Keratinocyte (primary cell): ENCODE results near the gene PLPP1. TPM values are rescaled to one million over a fixed set of nuclear protein-coding genes. Genes with fewer than 3 reads are reported as not detected.
A peak's percentile ranks its signal among the peaks of the same experiment; 100 is the strongest.

Source experiments
- DNase-seq: peaks from one replicate; pipeline ENCODE4 v3.0.0-alpha.2; 2011; ENCODE audit warnings: low read depth, missing footprints, low spot score
- FAIRE-seq: peaks from 2 replicates; lab custom pipeline; 2011; peaks lifted over from hg19 to GRCh38; lab: Jason Lieb, UNC
- H2AFZ ChIP-seq: 2 replicates; pipeline ENCODE4 v1.6.0; 2012; ENCODE audit warnings: low read length, control low read depth, inconsistent platforms; ENCODE audit not compliant: control insufficient read depth
- H3K27ac ChIP-seq: 2 replicates; pipeline ENCODE4 v1.5.1; 2011; ENCODE audit warnings: low read length; ENCODE audit not compliant: control insufficient read depth, insufficient read depth
- H3K27me3 ChIP-seq: 3 replicates; pipeline ENCODE4 v1.6.0; 2011; ENCODE audit warnings: low read length; ENCODE audit not compliant: control insufficient read depth, insufficient read depth; ENCODE audit errors: extremely low read depth
- H3K36me3 ChIP-seq, 2 experiments: 2 replicates in 1 of 2; 3 replicates in 1 of 2; pipeline ENCODE4 v1.5.1; 2011; ENCODE audit warnings: low read length in 2 of 2, mild to moderate bottlenecking in 1 of 2; ENCODE audit not compliant: control insufficient read depth in 2 of 2, insufficient read depth in 2 of 2; ENCODE audit errors: extremely low read depth in 1 of 2
- H3K4me1 ChIP-seq: 3 replicates; pipeline ENCODE4 v1.5.1; 2011; ENCODE audit warnings: low read length; ENCODE audit not compliant: control insufficient read depth, insufficient read depth; ENCODE audit errors: extremely low read depth
- H3K4me2 ChIP-seq: 3 replicates; pipeline ENCODE4 v1.6.0; 2011; ENCODE audit warnings: low read depth, low read length; ENCODE audit not compliant: control insufficient read depth, insufficient read depth; ENCODE audit errors: extremely low read depth
- H3K4me3 ChIP-seq, 3 experiments: fragments of 200-600 bp in 1 of 3; sonication (generic) in 1 of 3; 2 replicates in 2 of 3; 3 replicates in 1 of 3; pipeline ENCODE4 v1.5.1; 2011 to 2016; ENCODE audit warnings: low read length in 3 of 3, mild to moderate bottlenecking in 3 of 3, control low read depth in 2 of 3, inconsistent platforms in 1 of 3, low read depth in 1 of 3, mixed read lengths in 1 of 3, mixed run types in 1 of 3, moderate library complexity in 1 of 3; ENCODE audit not compliant: control insufficient read depth in 2 of 3, insufficient read depth in 2 of 3; ENCODE audit errors: extremely low read depth in 1 of 3
- H3K79me2 ChIP-seq: 2 replicates; pipeline ENCODE4 v1.6.0; 2012; ENCODE audit warnings: low read length; ENCODE audit not compliant: control insufficient read depth, insufficient read depth
- H3K9ac ChIP-seq: 3 replicates; pipeline ENCODE4 v1.6.0; 2011; ENCODE audit warnings: low read length; ENCODE audit not compliant: control insufficient read depth, insufficient read depth; ENCODE audit errors: extremely low read depth
- H3K9me1 ChIP-seq: 3 replicates; pipeline ENCODE4 v1.6.0; 2011; ENCODE audit warnings: low read length; ENCODE audit not compliant: control insufficient read depth, insufficient read depth; ENCODE audit errors: extremely low read depth
- H3K9me3 ChIP-seq: 2 replicates; pipeline ENCODE4 v1.5.1; 2012; ENCODE audit warnings: low read depth, low read length; ENCODE audit not compliant: control insufficient read depth
- H4K20me1 ChIP-seq: 3 replicates; pipeline ENCODE4 v1.6.0; 2011; ENCODE audit warnings: low read length; ENCODE audit not compliant: control insufficient read depth, insufficient read depth; ENCODE audit errors: extremely low read depth
- EZH2 ChIP-seq: IDR thresholded peaks from one replicate; pipeline ENCODE4 v1.6.1; 2012; ENCODE audit warnings: inconsistent platforms, mild to moderate bottlenecking, low read length, moderate library complexity
- dilution Hi-C: fragments of 300-500 bp; cut with MboI; formaldehyde crosslinking; loops from one replicate; pipeline ENCODE4 v1.7.0; 2020; ENCODE audit warnings: low sequenced_read_pairs; ENCODE audit not compliant: extremely low pct_ligation_motif_present
- polyA plus RNA-seq, 5 experiments: library from polyadenylated mRNA; depleted of rRNA in 3 of 5; stranded (reverse) in 3 of 5; stranded (forward) in 1 of 5; unstranded in 1 of 5; fragments of >200 nt; gene quantifications; 1 replicate in 1 of 5; 2 replicates in 3 of 5; 3 replicates in 1 of 5; pipeline versions ENCODE4 v1.2.1 to v1.2.3, GENCODE V29; 2011 to 2012; ENCODE audit warnings: missing spikeins in 2 of 5, low read depth in 1 of 5, low replicate concordance in 1 of 5
- TF ChIP-seq, protein P1 (sequence below), 3 experiments: IDR thresholded peaks in 1 of 3; conservative IDR thresholded peaks in 1 of 3; optimal IDR thresholded peaks in 1 of 3; 2 replicates in 2 of 3; 3 replicates in 1 of 3; pipeline versions ENCODE3 to v1.5.1; 2011; ENCODE audit warnings: low read length in 3 of 3, mild to moderate bottlenecking in 3 of 3, moderate library complexity in 2 of 3, control low read depth in 1 of 3, inconsistent platforms in 1 of 3; ENCODE audit not compliant: insufficient read depth in 2 of 3; ENCODE audit errors: extremely low read depth in 1 of 3

The PLPP1 gene
- polyA plus RNA-seq, 1 donor (not counting 4 experiments of a cell fraction or from before 2014, with no cell fraction given), result 13.2 TPM

DNA sequence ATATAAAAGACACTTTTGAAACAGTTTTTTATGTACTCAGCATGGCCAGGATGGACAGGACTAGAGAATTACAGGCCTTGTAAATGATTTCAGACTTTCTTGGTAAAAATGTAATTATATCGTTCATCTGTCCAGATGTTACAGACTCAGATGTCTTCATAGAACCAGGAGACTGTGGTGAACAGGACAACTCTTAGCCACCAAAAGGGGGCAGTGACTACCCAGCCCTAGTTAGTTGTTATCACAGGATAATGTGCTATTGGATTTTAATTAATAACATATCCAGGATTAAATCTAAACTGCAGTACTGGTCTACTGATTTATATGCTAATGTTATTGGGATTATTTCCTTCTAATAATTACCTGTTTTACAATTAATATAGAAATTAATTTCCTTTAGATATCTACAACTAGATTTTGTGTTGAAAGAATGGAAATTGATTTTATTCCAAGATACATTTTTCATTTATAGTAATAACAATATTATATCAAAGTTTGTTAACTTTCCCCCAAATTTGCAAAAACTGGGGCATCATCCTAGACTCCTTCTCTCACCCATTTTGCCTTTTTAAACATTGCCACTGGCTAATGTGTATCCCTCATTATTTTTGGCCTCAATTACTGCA lies 127.6 kb downstream of the PLPP1 start:
- Histone ChIP-seq H3K9ac (no peak overlapping the region), H3K9me1 (no peaks in the 10 kb centered on the region), H3K4me2 (no peak overlapping the region), H3K4me1 (no peaks in the 10 kb centered on the region), H3K79me2 (no peaks in the 10 kb centered on the region), H3K4me3 (no peak overlapping the region), H4K20me1 (no peaks in the 10 kb centered on the region), H2AFZ (no peak overlapping the region), H3K36me3 (peaks cover 2 to 11% of the 10 kb centered on the region in 2 experiments), H3K27ac (no peak overlapping the region), H3K27me3 (no peaks in the 10 kb centered on the region), H3K9me3 (no peaks in the 10 kb centered on the region)
- TF ChIP-seq, protein P1, sequence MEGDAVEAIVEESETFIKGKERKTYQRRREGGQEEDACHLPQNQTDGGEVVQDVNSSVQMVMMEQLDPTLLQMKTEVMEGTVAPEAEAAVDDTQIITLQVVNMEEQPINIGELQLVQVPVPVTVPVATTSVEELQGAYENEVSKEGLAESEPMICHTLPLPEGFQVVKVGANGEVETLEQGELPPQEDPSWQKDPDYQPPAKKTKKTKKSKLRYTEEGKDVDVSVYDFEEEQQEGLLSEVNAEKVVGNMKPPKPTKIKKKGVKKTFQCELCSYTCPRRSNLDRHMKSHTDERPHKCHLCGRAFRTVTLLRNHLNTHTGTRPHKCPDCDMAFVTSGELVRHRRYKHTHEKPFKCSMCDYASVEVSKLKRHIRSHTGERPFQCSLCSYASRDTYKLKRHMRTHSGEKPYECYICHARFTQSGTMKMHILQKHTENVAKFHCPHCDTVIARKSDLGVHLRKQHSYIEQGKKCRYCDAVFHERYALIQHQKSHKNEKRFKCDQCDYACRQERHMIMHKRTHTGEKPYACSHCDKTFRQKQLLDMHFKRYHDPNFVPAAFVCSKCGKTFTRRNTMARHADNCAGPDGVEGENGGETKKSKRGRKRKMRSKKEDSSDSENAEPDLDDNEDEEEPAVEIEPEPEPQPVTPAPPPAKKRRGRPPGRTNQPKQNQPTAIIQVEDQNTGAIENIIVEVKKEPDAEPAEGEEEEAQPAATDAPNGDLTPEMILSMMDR (optimal IDR thresholded peaks at IDR 0.05 in 1 of 3, IDR thresholded peaks at IDR 0.05 in 1 of 3, conservative IDR thresholded peaks at IDR 0.05 in 1 of 3; ENCODE audit: extremely low read depth in 1 of 3, insufficient read depth in 2 of 3, low read length in 3 of 3), result peak; percentile 49 to 66 (median 58)
- TF ChIP-seq EZH2, result no peak
- dilution Hi-C loops, result no loop called here
- DNase-seq (no peak), FAIRE-seq (no peak)

GRCh38 chr5:55406292-55406691 lies 128.5 kb downstream of the PLPP1 start:
- TF ChIP-seq, protein P1 (optimal IDR thresholded peaks at IDR 0.05 in 1 of 3, IDR thresholded peaks at IDR 0.05 in 1 of 3, conservative IDR thresholded peaks at IDR 0.05 in 1 of 3; ENCODE audit: extremely low read depth in 1 of 3, insufficient read depth in 2 of 3, low read length in 3 of 3), result no peak
- no peak for TF ChIP-seq EZH2
- Histone ChIP-seq H4K20me1 (no peaks in the 10 kb centered on the region), H3K9ac (no peak overlapping the region), H3K9me1 (no peaks in the 10 kb centered on the region), H3K4me3 (no peak overlapping the region), H3K27me3 (no peaks in the 10 kb centered on the region), H3K4me2 (no peak overlapping the region), H3K36me3 (peaks cover 2 to 14% of the 10 kb centered on the region in 2 experiments), H3K27ac (no peak overlapping the region), H3K79me2 (no peaks in the 10 kb centered on the region), H2AFZ (no peak overlapping the region), H3K4me1 (no peaks in the 10 kb centered on the region), H3K9me3 (no peaks in the 10 kb centered on the region)
- FAIRE-seq (no peak), DNase-seq (no peak)
- dilution Hi-C loops, result no loop called here
